DLD1 (cell line): ENCODE data around the gene ADORA2A.

Source experiments
- in situ Hi-C: cut with HindIII; loops from 2 replicates; pipeline ENCODE4 v1.10.0; 2017; ENCODE audit warnings: low sequenced_read_pairs

ADORA2A gene

DNA sequence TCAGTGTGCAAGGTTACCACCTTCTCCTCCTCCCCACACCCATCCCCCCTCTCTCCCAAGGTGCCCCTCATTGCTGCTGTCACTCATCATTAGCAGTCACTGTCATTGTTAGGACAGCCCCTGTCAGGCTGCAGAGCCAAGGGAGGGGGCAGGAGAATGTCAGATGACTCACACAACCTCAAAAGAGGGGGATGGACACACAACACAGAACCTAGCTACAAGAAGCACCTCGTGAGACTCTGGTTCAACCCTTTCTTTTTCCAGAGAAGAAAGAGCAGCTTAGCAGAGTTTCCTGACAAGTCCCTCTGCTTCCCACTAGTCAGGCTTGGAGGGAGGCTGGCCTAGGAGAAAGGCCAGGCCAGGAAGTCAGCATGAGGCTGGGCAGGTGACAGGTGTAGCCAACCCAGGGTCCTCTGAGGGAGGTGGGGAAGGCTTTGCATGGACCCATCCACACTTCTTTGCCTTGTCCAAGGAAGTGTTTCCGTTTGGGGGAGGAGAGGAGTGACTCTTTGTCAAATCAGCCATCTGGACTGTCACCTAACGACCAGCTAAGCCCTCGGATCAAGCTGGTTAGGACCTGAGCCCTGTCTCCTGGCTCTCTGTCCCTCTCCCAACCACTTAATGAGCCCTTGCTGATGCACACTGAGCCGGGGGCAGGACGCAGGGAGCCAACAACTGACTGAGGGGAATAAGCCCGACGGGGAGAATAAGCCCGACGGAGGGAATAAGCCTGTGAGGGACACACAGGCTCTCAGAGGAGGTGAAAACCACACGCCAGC, 18.3 kb downstream of the ADORA2A start:
- in situ Hi-C loops, result no loop called here

GRCh38 chr22:24446260-24446611, 18.8 kb downstream of the ADORA2A start:
- in situ Hi-C loops, result no loop called here

GRCh38 chr22:24450610-24451009, 23.2 kb downstream of the ADORA2A start:
- in situ Hi-C loops, result no loop called here

GRCh38 chr22:24451162-24451561, 23.8 kb downstream of the ADORA2A start:
- in situ Hi-C loops, result no loop called here

- in situ Hi-C loops, result no loop called here
Measured at GRCh38 chr22:24453853-24454252, 26.5 kb downstream of the ADORA2A start.

DNA sequence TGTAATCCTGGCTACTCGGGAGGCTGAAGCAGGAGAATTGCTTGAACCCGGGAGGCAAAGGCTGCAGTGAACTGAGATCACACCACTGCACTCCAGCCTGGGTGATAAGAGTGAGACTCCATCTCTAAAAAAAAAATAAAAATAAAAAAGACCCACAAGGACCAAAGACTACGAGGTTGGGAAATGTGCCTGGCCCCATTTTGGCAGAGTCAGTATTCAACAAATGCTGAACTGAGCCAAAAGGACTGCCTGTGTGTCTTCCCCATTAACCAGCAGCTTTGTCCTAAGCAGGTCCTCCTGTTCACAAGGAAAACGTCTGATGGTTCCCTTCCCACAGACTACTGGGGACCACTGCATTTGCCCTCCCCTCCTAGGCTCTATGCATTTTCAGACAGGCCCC, 27.6 kb downstream of the ADORA2A start:
- in situ Hi-C loops, result no loop called here

DNA sequence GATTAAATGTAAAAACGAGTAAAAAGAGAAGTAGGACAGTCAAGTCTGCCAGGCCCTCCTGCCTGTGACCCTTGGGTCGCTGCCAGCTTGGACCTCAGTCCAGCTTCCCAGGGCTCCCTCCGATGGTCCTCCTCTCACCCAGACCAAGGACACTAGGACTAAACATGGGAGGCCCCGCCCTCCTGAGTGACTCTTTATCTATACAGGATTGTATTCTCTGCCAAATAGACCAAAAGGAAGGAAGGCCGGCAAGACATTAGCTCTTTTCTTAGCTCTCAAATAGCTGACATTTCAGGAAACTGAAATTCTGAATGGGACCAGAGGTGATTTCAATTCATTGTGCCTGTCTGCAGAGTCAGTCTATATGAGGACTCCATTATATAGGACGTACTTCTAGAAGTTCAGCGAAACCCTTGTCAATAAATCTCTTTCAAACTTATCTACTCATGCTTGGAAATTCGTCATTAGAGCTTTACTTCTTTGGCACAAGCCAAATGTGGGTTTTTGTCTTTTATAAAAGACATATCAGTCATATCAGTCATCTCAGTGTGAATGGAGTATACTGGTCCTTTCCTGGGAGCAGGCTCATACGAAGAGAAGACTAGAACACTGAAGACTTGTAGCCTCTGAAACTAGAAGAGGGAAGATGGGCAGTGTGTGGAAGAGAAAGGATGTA, 28.5 kb downstream of the ADORA2A start:
- in situ Hi-C loops, result no loop called here

DNA sequence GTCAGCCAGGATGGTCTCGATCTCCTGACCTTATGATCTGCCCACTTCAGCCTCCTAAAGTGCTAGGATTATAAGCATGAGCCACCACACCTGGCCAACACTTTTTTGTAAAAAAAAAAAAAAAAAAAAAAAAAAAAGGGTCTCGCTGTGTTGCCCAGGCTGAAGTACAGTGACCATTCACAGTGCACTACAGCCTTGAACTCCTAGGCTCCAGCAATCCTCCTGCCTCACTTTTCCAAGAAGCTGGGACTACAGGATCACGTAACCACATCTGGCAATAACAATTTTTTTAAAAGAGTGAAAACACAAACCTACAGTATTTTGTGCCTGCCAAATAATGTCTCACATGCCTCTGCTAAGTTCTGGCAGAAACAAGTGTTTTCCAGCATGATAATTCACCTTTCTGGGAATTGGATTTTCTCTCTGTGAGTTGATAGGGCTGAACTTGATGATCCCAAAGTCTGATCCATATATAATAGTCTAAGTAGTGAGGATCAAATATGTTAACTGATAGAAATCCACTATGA, 30.6 kb downstream of the ADORA2A start:
- in situ Hi-C loops, result no loop called here

- in situ Hi-C loops, result no loop called here
Measured at GRCh38 chr22:24459911-24460310, 32.5 kb downstream of the ADORA2A start.

GRCh38 chr22:24460418-24461089, 33.2 kb downstream of the ADORA2A start:
- in situ Hi-C loops, result no loop called here

GRCh38 chr22:24463071-24463760, 35.8 kb downstream of the ADORA2A start:
- in situ Hi-C loops, result no loop called here

- in situ Hi-C loops, result no loop called here
Measured at GRCh38 chr22:24465566-24465965, 38.2 kb downstream of the ADORA2A start.

DNA sequence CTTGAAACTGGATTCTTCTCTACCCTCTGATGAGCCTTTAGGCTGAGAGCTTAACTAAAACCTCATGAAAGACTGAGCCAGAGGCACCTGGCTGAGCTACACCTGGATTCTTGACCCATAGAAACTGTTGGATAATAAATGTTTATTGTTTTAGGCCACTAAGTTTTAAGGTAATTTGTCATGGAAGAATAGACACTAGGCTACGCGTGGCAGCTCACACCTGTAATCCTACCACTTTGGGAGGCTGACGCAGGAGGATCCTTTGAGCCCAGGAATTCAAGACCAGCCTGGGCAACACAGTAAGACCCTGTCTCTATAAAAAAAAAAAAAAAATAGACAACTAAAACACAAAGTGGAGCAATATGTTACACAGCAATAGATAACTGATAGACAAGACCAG, 38.6 kb downstream of the ADORA2A start:
- in situ Hi-C loops, result no loop called here

DNA sequence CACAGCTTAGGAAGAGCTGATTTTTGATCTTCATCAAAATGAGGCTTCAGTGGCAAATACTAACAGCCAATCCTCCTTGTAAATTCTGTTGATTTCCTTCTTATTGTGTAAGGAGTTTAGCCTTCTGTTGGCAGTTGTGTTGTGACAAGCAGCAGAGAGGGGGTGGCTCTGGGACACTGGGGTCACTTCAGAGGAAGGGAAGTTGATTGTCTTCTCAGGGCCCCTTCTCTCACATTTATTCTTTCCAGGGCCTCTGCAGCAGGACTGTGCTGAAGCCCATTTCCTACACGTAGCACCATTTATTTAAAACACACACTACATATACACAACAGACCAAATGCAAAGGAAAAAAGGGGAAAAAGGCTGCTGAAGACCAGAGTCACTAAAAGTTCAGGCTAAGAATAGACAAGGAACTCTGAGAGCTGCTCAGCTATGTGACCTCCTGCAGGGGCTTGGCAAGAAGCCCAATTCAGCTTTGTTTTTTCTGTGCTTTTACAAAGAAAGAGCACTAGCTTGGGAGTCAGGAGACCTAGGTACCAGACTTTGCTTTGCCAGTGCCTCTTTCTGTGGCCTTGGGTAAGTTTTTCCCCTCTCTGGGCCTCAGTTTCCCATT, 39.4 kb downstream of the ADORA2A start:
- in situ Hi-C loops, result no loop called here

DNA sequence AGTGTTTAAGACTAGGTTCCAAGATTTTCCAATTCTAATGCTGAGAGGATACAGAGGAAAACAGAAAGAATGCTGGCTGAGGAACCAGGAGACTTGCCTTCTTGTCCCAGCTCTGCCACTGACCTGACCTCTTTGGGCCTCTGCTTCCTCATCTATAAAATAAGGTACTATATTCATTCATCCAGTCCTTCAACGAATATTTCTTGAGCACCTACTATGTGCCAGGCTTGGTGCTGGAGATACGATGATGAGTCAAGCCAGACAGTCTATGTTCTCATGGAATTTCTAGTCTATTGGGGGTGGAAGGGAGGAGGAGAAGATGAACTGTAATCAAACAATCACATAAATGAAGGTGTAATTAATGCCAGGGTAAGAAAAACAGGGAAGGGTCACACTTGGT, 39.9 kb downstream of the ADORA2A start:
- in situ Hi-C loops, result no loop called here

- in situ Hi-C loops, result no loop called here
Measured at GRCh38 chr22:24471570-24471969, 44.2 kb downstream of the ADORA2A start.

GRCh38 chr22:24473284-24473683, 45.9 kb downstream of the ADORA2A start:
- in situ Hi-C loops, result no loop called here

- in situ Hi-C loops, result no loop called here
Measured at GRCh38 chr22:24474221-24474620, 46.8 kb downstream of the ADORA2A start.

DNA sequence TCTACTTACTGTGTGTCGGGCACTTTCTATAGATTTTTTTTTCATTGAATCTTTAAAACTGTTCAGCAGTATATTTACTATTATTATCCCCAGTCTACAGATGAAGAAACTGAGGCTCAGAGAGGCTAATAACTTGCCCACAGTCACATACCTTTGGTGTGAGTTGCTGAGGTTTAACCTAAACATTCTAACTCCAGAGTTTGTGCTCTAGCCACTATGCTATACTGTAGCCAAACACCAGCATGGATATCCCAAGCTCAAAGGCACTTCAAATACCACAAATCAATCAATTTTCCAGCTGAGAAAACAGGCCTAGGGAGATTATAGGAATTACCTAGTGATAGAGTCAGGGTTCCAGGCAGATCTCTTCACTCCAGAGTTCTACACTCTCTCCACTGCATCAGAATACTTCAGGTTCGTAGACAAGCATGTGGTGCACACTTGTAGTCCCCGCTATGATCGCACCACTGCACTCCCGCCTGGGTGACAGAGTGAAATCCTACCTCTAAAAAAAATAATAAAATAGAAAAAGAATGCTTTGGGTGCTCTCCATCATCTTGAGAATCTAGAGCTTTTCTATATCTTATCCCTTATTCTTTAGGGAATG, 47.4 kb downstream of the ADORA2A start:
- in situ Hi-C loops, result no loop called here

DNA sequence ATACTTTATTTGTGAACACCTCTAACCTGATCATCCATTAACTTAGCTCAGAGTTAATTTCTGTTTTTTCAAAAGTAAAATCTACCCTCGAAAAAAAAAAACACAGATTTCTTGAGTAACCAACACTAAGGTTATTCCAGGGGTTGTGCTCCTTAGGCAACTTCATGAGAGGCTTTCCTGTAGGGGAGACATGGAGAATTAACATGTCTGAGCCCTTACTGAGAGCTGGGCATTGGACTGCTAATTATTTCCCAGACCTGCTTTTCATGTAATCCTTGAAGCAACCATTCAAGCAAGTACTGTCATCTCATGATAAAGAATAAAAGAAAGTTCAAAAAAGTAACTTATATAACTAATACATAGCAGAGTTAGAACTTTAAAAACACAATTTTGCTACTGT, 54.2 kb downstream of the ADORA2A start:
- in situ Hi-C loops, result no loop called here
